ENCODE measurements around the gene CHD5.

DNA sequence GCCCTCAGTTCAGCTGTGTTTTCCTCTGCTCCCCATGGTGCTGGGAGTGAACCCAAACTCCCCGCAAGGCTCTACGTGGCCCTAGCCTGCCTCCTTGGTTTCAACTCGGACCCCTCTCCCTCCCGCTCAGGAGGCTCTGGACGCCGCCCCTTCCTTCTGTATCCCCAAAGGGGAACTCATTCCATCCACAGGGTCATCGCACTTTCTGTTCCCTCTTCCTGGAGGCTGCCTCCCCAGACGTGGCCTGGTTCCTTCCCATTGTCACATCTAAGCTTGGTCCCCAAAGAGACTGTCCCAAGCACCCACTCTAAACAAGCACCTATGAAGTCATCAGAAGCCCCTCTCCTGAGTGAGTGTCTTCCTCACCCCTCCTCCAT is 123.6 kb downstream of the CHD5 start:
- TF ChIP-seq MATR3 (CRISPR knock-in tag; IDR thresholded peaks at IDR 0.05) (no peak), SP1 (IDR thresholded peaks at IDR 0.05) (no peak), SP1 (CRISPR knock-in tag; IDR thresholded peaks at IDR 0.05) (no peak), ZNF552 (CRISPR knock-in tag; IDR thresholded peaks at IDR 0.05; ENCODE audit: borderline replicate concordance) (no peak), TAF1 (CRISPR knock-in tag; IDR thresholded peaks at IDR 0.05) (no peak), ZNF101 (CRISPR knock-in tag; IDR thresholded peaks at IDR 0.05; ENCODE audit: borderline replicate concordance, low read depth) (no peak), ZNF282 (IDR thresholded peaks at IDR 0.05; ENCODE audit: partially characterized antibody) (no peak)
- TF ChIP-seq, protein P1, sequence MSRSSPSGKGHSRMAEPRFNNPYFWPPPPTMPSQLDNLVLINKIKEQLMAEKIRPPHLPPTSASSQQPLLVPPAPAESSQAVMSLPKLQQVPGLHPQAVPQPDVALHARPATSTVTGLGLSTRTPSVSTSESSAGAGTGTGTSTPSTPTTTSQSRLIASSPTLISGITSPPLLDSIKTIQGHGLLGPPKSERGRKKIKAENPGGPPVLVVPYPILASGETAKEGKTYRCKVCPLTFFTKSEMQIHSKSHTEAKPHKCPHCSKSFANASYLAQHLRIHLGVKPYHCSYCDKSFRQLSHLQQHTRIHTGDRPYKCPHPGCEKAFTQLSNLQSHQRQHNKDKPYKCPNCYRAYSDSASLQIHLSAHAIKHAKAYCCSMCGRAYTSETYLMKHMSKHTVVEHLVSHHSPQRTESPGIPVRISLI (CRISPR knock-in tag; IDR thresholded peaks at IDR 0.05; ENCODE audit: borderline replicate concordance), result no peak
- TF ChIP-seq, protein P2, sequence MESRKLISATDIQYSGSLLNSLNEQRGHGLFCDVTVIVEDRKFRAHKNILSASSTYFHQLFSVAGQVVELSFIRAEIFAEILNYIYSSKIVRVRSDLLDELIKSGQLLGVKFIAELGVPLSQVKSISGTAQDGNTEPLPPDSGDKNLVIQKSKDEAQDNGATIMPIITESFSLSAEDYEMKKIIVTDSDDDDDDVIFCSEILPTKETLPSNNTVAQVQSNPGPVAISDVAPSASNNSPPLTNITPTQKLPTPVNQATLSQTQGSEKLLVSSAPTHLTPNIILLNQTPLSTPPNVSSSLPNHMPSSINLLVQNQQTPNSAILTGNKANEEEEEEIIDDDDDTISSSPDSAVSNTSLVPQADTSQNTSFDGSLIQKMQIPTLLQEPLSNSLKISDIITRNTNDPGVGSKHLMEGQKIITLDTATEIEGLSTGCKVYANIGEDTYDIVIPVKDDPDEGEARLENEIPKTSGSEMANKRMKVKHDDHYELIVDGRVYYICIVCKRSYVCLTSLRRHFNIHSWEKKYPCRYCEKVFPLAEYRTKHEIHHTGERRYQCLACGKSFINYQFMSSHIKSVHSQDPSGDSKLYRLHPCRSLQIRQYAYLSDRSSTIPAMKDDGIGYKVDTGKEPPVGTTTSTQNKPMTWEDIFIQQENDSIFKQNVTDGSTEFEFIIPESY (CRISPR knock-in tag; IDR thresholded peaks at IDR 0.05), result no peak
- TF ChIP-seq, protein P3, sequence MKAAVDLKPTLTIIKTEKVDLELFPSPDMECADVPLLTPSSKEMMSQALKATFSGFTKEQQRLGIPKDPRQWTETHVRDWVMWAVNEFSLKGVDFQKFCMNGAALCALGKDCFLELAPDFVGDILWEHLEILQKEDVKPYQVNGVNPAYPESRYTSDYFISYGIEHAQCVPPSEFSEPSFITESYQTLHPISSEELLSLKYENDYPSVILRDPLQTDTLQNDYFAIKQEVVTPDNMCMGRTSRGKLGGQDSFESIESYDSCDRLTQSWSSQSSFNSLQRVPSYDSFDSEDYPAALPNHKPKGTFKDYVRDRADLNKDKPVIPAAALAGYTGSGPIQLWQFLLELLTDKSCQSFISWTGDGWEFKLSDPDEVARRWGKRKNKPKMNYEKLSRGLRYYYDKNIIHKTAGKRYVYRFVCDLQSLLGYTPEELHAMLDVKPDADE (CRISPR knock-in tag; IDR thresholded peaks at IDR 0.05), result no peak
- TF ChIP-seq, protein P4, sequence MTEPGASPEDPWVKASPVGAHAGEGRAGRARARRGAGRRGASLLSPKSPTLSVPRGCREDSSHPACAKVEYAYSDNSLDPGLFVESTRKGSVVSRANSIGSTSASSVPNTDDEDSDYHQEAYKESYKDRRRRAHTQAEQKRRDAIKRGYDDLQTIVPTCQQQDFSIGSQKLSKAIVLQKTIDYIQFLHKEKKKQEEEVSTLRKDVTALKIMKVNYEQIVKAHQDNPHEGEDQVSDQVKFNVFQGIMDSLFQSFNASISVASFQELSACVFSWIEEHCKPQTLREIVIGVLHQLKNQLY (CRISPR knock-in tag; IDR thresholded peaks at IDR 0.05), result no peak

Measured in HepG2 (cell line).